GM10847 (cell line): Measurements from ENCODE around the gene BRK1.

ENCODE experiments used
- POLR2A ChIP-seq: IDR thresholded peaks from 2 replicates; pipeline ENCODE4 v1.6.1; 2011; ENCODE audit not compliant: insufficient read length; ENCODE audit errors: extremely low read depth

Gene BRK1

DNA sequence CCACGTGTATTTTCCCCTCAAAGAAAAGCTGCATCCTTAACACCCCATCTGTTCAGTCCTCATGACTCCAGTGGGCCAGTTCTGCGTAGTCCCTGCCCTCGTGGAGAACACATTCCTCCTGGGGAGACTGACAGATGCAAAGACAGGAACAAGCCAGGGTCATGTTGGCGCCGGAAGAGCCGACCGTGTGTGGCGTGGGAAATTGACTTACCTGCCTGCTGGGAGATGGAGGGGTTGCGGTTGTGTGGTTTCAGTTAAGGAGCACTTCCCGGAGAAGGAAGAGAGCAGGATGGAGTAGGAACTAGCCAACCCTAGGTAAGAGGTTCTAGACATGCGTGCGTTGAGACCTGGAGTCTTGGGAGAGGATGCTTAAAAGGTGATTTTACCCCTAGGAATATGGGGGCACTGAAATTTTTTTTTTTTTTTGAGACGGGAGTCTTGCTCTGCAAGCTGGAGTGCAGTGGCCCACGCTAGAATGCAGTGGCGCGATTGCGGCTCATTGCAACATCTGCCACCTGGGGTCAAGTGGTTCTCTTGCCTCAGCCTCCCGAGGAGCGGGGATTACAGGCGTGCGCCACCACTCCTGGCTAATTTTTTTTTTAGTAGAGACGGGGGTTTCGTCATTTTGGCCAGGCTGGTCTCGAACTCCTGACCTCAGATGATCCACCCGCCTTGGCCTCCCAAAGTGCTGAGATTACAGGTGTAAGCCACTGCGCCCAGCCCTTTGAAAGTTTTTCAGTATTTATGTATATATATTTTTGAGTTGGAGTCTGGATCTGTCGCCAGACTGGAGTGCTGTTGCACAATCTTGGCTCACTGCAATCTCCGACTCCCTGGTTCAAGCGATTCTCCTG is 27.5 kb downstream of the BRK1 start:
- TF ChIP-seq POLR2A = no peak

DNA sequence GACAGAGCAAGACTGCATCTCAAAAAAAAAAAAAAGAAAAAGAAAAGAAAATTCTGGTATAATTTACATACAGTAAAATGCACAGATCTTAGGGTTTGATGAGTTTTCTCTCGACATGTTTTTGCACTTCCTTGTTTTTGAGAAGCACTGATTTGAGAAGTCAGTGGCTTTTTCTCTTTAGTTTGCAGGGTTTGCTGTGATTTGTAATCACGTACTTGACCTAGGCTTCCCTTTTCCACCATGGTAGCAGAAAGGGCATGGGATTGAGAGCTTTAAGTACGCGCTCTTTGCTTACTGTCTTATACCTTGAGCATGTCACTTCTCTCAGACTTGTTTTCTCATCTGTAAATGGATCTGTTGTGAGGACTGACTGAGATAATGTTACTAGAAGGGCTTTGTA is 30.2 kb downstream of the BRK1 start:
- no peak for TF ChIP-seq POLR2A

GRCh38 chr3:10149226-10149625 is 33.8 kb downstream of the BRK1 start:
- no peak for TF ChIP-seq POLR2A

GRCh38 chr3:10150987-10151386 is 35.5 kb downstream of the BRK1 start:
- TF ChIP-seq POLR2A = no peak

GRCh38 chr3:10154335-10155122 is 39.1 kb downstream of the BRK1 start:
- no peak for TF ChIP-seq POLR2A

DNA sequence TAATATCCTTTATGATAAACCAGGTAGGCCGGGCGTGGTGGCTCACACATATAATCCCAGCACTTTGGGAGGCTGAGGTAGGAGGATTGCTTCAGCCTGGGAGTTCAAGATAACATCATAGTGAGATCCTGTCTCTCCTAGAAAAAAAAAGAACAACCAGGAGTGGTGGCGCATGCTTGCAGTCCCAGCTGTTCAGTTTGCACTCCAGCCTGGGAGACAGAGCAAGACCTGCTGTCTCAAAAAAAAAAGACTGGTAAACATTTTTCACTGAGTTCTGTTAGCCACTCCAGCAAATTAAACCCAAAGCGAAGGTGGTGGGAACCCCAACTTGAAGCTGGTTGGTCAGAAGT is 39.6 kb downstream of the BRK1 start:
- TF ChIP-seq POLR2A = no peak

DNA sequence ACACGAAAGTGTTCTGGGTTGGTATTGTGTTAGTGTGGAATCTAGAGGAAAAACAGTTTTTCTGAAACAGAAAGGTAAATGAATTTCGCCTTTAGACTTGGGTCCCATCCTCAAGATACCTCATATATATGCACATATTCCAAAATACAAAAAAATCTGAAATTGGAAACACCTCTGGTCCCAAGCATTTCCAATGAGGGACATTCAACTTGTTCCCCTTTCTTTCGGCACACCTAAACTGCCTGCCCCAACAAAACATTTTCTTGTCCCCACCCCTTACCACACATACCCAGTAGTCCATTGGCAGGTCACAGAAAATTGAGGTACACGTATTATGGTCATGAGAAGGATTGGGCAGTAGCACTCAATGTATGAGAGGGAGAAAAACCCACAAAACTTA is 40.2 kb downstream of the BRK1 start:
- TF ChIP-seq POLR2A = no peak

DNA sequence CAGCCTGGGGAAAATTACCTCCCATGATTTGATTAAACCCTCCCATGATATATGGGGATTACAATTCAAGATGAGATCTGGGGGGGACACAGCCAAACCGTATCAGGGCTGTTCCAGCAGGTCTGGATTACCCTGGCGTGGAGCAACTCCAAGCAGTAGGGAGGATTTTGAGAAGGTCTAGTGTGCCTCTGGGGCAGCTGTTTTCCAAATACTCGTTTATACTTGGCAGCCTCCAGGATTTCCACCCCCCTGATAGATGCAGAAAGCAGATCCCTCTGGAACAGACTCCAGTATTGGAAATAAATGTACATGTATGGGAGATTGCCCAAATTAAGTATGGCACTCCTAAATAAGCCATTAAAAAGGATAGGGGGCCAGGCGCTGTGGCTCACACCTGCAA is 41.6 kb downstream of the BRK1 start:
- TF ChIP-seq POLR2A = no peak

DNA sequence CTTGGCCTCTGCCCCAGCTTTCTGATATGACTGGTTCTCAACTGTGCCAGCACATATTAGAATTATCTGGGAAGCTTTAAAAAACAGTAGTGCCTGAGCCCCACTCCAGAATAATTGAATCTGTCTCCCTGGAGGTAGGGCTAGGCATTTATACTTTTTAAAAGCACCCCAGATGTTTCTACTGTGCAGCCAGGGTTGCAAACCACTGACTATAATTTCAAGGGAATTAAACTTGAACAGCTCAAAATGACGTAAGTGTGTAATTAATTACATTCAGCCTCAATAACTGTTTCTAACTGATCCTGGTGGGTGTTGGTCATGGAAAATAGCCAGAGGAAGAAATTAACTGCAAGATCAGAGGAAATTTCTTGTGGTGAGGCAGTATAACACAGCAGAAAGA is 44.9 kb downstream of the BRK1 start:
- no peak for TF ChIP-seq POLR2A

- TF ChIP-seq POLR2A = no peak
Observed at GRCh38 chr3:10160925-10161324, 45.5 kb downstream of the BRK1 start.

DNA sequence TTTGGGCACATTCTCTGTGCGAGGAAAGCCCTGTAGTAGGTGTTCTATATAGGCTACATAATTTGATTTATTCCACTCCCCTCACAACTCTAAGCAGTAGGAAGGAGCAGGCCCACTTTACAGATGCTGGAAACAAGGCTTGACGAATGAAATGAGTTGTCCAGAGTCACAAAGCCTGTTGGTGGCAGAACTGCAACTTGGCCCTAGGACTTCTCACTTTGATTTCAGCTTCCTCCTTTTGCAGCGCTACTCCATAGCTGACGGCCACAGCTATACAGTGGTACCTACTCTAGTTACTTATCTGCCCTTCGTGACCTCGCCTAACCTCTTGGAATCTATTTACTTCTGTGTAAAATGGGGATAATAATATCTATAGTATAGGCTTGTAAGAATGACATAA is 46.7 kb downstream of the BRK1 start:
- TF ChIP-seq POLR2A = no peak

DNA sequence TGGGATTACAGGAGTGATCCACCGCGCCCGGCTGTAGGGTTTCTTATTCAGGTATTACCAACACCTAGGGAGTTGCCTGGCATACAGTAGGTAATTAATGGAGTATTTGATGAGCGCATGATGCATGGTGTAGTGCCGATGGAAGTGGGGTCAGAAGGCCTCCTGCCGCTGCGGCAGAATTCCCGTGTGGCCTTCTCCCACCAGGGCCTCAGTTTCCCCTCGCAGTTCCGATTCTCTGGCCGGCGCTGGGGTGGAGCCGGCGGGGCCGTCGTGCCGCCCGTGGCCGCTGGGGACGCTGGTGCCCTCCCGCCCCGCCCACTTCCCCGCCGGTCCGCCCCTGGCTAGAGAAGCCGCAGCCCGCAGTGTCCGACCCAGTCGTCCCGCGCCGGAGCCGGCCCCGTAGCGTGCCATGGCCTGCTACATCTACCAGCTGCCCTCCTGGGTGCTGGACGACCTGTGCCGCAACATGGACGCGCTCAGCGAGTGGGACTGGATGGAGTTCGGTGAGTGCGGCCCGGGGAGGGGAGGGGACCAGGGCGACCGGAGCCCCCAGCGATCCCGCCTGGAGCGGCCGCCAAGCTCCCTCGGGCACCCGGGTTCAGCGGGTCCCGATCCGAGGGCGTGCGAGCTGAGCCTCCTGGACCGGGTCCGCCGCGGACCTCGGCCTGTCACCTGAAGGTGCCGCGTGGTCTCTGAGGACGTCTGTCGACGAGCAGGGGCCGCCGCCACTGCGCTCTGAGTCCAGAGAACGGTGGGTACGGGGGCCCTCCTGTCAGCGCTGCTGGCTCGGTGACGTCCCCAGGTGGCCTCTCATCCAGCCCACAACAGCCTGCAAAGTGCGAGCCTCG is 49.3 kb downstream of the BRK1 start, which contains the start of gene IRAK2:
TSS of gene IRAK2 (plus strand) at position 374 of the 848 bp plus-strand sequence. CDS start at position 410, 36 bp downstream.
- TF ChIP-seq POLR2A = no peak

DNA sequence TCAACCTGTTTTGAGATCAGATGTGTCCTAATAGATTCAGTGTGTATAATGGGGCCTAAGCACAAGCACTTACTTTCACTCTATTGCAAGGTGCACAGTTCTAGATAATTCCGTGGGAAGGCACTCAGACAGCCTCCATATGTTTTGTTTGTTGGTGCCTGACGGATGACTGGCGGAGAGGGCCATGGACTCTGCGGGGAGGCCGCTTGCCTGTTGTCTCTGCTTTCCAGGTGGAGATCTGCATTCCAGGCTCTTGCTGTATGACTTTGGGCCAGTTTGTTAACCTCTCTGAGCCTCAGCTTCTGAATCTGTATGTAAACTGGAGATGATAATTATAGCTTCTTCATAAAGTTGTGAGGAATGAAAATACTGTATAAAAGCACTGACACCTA is 50.7 kb downstream of the BRK1 start:
- no peak for TF ChIP-seq POLR2A

DNA sequence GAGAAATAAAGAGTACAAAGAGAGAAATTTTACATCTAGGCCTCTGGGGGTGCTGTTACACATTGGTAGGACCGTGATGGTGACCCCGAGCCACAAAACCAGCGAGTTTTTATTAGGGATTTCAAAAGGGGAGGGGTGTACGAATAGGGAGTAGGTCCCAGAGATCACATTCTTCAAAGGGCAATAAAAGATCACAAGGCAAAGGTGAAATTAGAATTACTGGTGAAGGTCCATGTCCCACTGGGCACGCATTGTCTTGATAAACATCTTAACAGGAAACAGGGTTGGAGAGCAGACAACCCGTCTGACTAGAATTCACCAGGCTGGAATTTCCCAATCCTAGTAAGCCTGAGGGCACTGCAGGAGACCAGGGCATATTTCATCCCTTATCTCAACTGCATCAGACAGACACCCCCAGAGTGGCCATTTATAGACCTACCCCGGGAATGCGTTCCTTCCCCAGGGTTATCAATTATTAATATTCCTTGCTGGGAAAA is 53.6 kb downstream of the BRK1 start:
- no peak for TF ChIP-seq POLR2A

DNA sequence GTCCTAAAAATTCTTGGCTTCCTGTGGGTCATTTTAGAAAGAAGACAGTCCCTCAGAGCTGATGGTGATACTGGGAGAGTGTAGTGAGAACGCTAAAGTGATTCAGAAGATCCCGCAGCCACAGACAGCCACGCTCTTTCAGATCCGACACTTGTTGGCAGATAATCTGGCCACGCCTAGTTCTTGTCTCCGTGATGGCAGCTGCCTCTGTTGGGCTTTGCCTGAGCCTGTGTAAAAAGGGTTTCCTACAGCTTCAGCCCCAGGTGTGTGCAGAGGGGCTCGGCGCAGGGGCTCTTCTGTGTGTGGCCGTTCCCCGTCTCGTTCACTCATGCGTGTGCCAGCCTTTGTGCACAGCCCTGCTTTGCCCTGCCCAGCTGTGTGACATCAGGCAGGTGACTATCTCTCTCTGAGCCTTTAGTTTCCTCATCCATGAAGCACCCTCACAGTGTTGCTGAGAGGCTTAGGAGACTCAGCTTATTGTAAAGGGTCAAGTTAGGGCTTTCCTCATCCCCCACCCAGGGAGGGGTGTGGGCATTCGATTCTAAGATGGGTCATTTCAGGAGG is 55.5 kb downstream of the BRK1 start:
- no peak for TF ChIP-seq POLR2A
